Kidney (tissue), 14 donors: Measurements from ENCODE around the gene ARHGAP42. TPM values are rescaled to one million over a fixed set of nuclear protein-coding genes. Genes with fewer than 3 reads are reported as not detected.

Experiments
- DNase-seq, 5 donors: peaks; one replicate each; pipeline ENCODE4 v3.0.0-alpha.2; 2013 to 2020
- FAIRE-seq: peaks from 2 replicates; lab custom pipeline; 2012; peaks lifted over from hg19 to GRCh38; lab: Jason Lieb, UNC
- H3K27ac ChIP-seq, 2 donors: one replicate each; pipeline ENCODE4 v1.7.0; 2013; ENCODE audit warnings: low read depth in 2 of 2, low read length in 2 of 2, inconsistent platforms in 1 of 2
- H3K27me3 ChIP-seq: one replicate; pipeline ENCODE4 v1.7.1; 2013; ENCODE audit warnings: low read length, inconsistent platforms; ENCODE audit not compliant: control insufficient read depth, insufficient read depth
- H3K36me3 ChIP-seq, 3 donors: one replicate each; pipeline versions ENCODE4 v1.7.0 to v1.7.1; 2013; ENCODE audit warnings: low read length in 3 of 3, control low read depth in 1 of 3, inconsistent platforms in 1 of 3; ENCODE audit not compliant: insufficient read depth in 3 of 3, control insufficient read depth in 2 of 3
- H3K4me1 ChIP-seq, 3 donors: one replicate each; pipeline versions ENCODE4 v1.7.0 to v1.7.1; 2013; ENCODE audit warnings: low read length in 3 of 3, inconsistent platforms in 1 of 3, low read depth in 1 of 3; ENCODE audit not compliant: control insufficient read depth in 2 of 3, insufficient read depth in 2 of 3
- H3K4me3 ChIP-seq, 3 donors: one replicate each; pipeline versions ENCODE4 v1.7.0 to v1.8.1; 2013; ENCODE audit warnings: low read length in 3 of 3, control low read depth in 1 of 3, inconsistent platforms in 1 of 3
- H3K9ac ChIP-seq, 3 donors: one replicate each; pipeline versions ENCODE4 v1.7.0 to v1.7.1; 2013; ENCODE audit warnings: low read length in 3 of 3, control low read depth in 1 of 3, inconsistent platforms in 1 of 3
- H3K9me3 ChIP-seq, 3 donors: one replicate each; pipeline versions ENCODE4 v1.7.0 to v1.7.1; 2013; ENCODE audit warnings: low read length in 3 of 3, control low read depth in 1 of 3, inconsistent platforms in 1 of 3; ENCODE audit not compliant: control insufficient read depth in 2 of 3, insufficient read depth in 1 of 3
- CTCF ChIP-seq: IDR thresholded peaks from 3 replicates; pipeline ENCODE4 v1.5.1; 2012; ENCODE audit warnings: mild to moderate bottlenecking, moderate library complexity, borderline replicate concordance; ENCODE audit not compliant: insufficient read depth; ENCODE audit errors: extremely low read depth
- intact Hi-C: fragments of 100-400 bp; cut with DNase I; formaldehyde crosslinking; loops from one replicate; pipeline ENCODE4 v1.11.1; 2022
- polyA plus RNA-seq: library from polyadenylated mRNA; stranded (reverse); fragments of 350-450 nt; fragmentation: Illumina TruSeq; extraction: RNeasy Lipid Tissue Mini Kit (QIAGEN cat#74804); gene quantifications from one replicate; pipeline ENCODE4 v1.2.3, GENCODE V29; 2014; ENCODE audit warnings: low read depth, low replicate concordance; ENCODE audit not compliant: insufficient read depth
- total RNA-seq: library from RNA; stranded (reverse); fragmentation: NEBNext Ultra II Directional; extraction: Animal tissue kit (Norgen Biotek cat#: 25700); gene quantifications from one replicate; pipeline ENCODE4 v1.2.1, GENCODE V29; 2021
- donor health status: control.
- donor health status: control.
- donor health status: control.
- donor health status: control.
- donor health status: control.
- donor health status: DM: yes; HTN: yes; CAD: no.
- donor health status: Normal renal cell carcinoma (clear cell type).

ARHGAP42 gene
- total and polyA plus RNA-seq, 2 donors from 2014 or later = 4.2 to 18.9 TPM

GRCh38 chr11:100865443-100866065 is 178.5 kb downstream of the ARHGAP42 start:
- Histone ChIP-seq H3K4me3 (no peak overlapping the region), H3K9ac (no peak overlapping the region), H3K27me3 (no peaks in the 10 kb centered on the region), H3K4me1 (no peaks in the 10 kb centered on the region), H3K36me3 (no peaks in the 10 kb centered on the region), H3K27ac (no peak overlapping the region), H3K9me3 (no peaks in the 10 kb centered on the region)
- DNase-seq (no peak), FAIRE-seq (no peak)
- intact Hi-C loops = no loop called here
- no peak for TF ChIP-seq CTCF

GRCh38 chr11:100866453-100866852 is 179.4 kb downstream of the ARHGAP42 start:
- Histone ChIP-seq H3K9me3 (no peaks in the 10 kb centered on the region), H3K4me1 (no peaks in the 10 kb centered on the region), H3K4me3 (no peak overlapping the region), H3K27me3 (no peaks in the 10 kb centered on the region), H3K27ac (no peak overlapping the region), H3K9ac (no peak overlapping the region), H3K36me3 (no peaks in the 10 kb centered on the region)
- DNase-seq = no peak
- FAIRE-seq = no peak
- TF ChIP-seq CTCF = no peak
- intact Hi-C loops = no loop called here

GRCh38 chr11:100867606-100868005 is 180.5 kb downstream of the ARHGAP42 start:
- Histone ChIP-seq H3K9ac (no peak overlapping the region), H3K4me1 (no peaks in the 10 kb centered on the region), H3K9me3 (no peaks in the 10 kb centered on the region), H3K4me3 (no peak overlapping the region), H3K27me3 (no peaks in the 10 kb centered on the region), H3K36me3 (no peaks in the 10 kb centered on the region), H3K27ac (no peak overlapping the region)
- no peak for TF ChIP-seq CTCF
- FAIRE-seq = no peak
- intact Hi-C loops = no loop called here
- peak in 1 of 5 donors; percentile 33 for DNase-seq

GRCh38 chr11:100869328-100869727 is 182.2 kb downstream of the ARHGAP42 start:
- no peaks in the 10 kb centered on the region for H3K27me3 ChIP-seq
- DNase-seq (no peak), FAIRE-seq (no peak)
- TF ChIP-seq CTCF = no peak
- intact Hi-C loops = no loop called here
- no peaks in the 10 kb centered on the region for H3K9me3 ChIP-seq
- no peak overlapping the region for H3K9ac ChIP-seq
- no peak overlapping the region for H3K27ac ChIP-seq
- H3K4me1 ChIP-seq = no peaks in the 10 kb centered on the region
- H3K36me3 ChIP-seq = no peaks in the 10 kb centered on the region
- H3K4me3 ChIP-seq = no peak overlapping the region
